Eye (tissue), 1 donor: ENCODE measurements around the gene IRF6.
"Not testable (repeated sequence)": the region's sequence is repeated elsewhere in the genome, so short reads cannot be mapped to it uniquely, and the experiment has no call there.

Experiments used
- DNase-seq: peaks from one replicate; pipeline ENCODE4 v3.0.0-alpha.2; 2015

Gene IRF6

GRCh38 chr1:209822706-209823105 lies 16.8 kb upstream of the IRF6 start:
- DNase-seq = no peak

GRCh38 chr1:209820986-209821385 lies 15.0 kb upstream of the IRF6 start:
- no peak for DNase-seq

- no peak for DNase-seq
Measured at GRCh38 chr1:209819058-209819457, 13.1 kb upstream of the IRF6 start.

GRCh38 chr1:209817691-209818090 lies 11.7 kb upstream of the IRF6 start:
- DNase-seq = no peak

- DNase-seq = no peak
Measured at GRCh38 chr1:209816923-209817322, 11.0 kb upstream of the IRF6 start.

- peak; percentile 43 for DNase-seq
Measured at GRCh38 chr1:209815931-209816341, 10.0 kb upstream of the IRF6 start.

- DNase-seq = no peak
Measured at GRCh38 chr1:209815490-209815889, 9.5 kb upstream of the IRF6 start.

- DNase-seq = no peak
Measured at GRCh38 chr1:209813902-209814301, 8.0 kb upstream of the IRF6 start.

- no peak for DNase-seq
Measured at GRCh38 chr1:209810783-209811182, 4.8 kb upstream of the IRF6 start.

GRCh38 chr1:209809611-209810010 lies 3.7 kb upstream of the IRF6 start:
- DNase-seq = no peak

GRCh38 chr1:209808059-209808581 lies 2.2 kb upstream of the IRF6 start:
- DNase-seq = peak; percentile 24

- no peak for DNase-seq
Measured at GRCh38 chr1:209807509-209807908, 1.6 kb upstream of the IRF6 start.

- DNase-seq = peak; percentile 8
Measured at GRCh38 chr1:209805341-209805781, 581 bp downstream of the IRF6 start.

- no peak for DNase-seq
Measured at GRCh38 chr1:209803568-209803967, 2.4 kb downstream of the IRF6 start.

GRCh38 chr1:209802780-209803152 lies 3.2 kb downstream of the IRF6 start:
- DNase-seq = no peak

GRCh38 chr1:209802117-209802779 lies 3.7 kb downstream of the IRF6 start:
- DNase-seq = no peak

GRCh38 chr1:209800984-209801834 lies 4.7 kb downstream of the IRF6 start:
- DNase-seq = peak; percentile 29

GRCh38 chr1:209797978-209798639 lies 7.8 kb downstream of the IRF6 start:
- no peak for DNase-seq

- DNase-seq = not testable (repeated sequence)
Measured at GRCh38 chr1:209793711-209794110, 12.2 kb downstream of the IRF6 start.

- DNase-seq = no peak
Measured at GRCh38 chr1:209791920-209792319, 14.0 kb downstream of the IRF6 start.

- no peak for DNase-seq
Measured at GRCh38 chr1:209790286-209791193, 15.4 kb downstream of the IRF6 start.

- DNase-seq = no peak
Measured at GRCh38 chr1:209789245-209789644, 16.7 kb downstream of the IRF6 start.
